Activated CD8-positive, alpha-beta memory T cell treated with anti-CD3 and anti-CD28 coated beads for 24 hours (primary cell): Measurements from ENCODE around the gene PDE6D.

ENCODE experiments used
- DNase-seq: peaks from one replicate; pipeline ENCODE4 v3.0.0-alpha.2; 2020

Gene PDE6D

DNA sequence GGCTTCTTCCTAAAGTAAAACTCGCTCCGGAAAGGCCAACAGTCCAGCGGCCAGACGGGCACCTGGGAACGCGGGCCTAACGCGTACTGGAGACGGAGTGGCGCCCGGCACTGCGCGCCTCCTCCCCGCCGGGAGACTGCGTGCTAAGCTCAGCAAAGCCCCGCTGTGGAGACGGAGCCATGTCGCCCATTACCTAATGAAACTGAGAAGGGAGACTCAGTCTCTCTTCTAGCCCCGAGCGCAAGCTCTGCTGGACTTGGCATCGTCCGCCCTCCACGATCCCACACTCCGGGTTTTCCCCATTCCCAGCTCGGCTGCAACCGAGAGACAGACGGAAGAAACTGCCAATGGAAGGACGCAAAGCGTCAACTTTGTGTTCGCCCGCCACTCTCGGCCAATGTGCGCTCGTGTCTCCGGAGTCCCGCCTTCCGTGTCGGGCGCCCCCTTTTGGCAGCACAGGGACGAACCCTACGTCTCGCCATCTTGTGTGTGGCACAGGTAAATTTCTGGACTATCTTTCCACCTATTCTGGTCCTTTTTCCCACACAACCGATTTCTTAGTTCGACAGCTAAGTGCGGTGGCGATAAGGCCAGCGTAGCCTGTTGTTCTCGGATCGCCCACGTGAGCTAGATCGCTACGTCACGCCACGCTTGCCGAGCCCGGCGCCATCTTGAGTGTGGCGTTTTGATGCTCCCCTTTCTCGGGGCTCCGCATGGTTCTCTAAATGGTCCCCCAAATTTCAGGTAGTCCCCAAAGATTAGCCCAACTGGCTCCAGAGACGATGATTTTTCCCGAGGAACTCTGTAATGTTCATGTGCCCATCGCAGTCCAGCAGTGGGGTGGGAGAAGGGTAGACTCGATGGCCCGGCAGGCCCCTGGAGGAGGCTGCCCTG, 74.1 kb downstream of the PDE6D start:
- DNase-seq: peak; percentile 99

DNA sequence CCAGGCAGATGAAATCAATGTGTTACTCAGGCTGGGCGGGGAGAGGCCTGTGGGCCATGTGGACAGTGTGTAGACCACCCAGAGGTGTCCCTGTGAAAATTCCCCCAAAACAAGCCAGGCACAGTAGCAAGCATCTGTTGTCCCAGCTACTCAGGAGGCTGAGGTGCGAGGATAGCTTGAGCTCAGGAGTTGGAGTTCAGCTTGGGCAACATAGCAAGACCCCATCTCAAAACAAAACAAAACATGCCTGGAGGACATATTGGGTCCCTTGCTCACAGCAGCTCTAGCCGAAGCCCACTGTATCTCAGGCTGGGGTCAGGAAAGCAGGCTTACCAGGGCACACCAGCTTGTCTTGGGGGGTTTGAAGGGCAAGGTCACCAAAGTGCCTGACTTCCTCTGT, 77.1 kb downstream of the PDE6D start:
- DNase-seq: no peak

DNA sequence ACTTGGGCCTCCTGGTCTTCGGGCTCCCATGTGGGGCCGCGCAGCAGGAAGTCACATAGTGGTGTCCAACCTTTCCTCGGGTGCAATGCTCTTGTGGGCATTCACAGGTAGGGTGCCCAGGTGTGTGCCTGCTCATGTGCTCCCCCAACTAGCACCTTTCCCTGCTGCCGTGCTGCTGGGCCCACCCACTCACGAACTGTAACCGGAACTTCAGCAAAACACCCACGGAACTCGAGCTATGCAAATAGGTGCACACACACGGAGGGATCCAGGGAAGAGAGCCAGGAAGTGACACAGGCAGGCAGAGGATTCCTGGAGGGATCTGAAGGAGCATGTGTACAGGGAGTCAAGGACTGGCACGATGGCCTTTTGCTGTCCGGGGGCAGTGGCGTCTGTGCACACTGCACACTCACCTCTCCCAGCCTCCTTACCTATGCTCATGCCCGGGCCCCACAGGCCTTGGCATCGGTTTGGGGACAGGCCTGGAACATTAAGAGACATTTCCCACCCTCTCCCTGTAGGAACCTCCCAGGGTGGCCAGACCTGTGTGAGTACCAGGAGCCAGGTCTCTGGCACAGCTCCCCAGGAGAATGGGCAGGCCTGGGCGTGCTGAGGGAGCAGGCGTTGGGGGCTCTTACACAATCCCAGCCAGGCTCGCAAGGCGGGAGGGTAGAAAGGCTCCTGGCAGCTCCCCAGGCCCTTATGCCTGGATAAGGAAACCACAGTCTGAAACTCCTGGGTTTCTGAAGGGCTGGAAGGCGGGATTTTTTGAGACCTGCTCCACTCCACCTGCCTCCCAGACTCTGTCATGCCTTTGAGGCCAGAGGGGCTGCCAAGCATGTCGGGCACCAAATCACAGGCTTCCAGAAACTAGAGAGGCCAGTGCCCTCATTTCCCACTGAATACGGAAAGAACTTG, 79.4 kb downstream of the PDE6D start:
- DNase-seq: no peak

DNA sequence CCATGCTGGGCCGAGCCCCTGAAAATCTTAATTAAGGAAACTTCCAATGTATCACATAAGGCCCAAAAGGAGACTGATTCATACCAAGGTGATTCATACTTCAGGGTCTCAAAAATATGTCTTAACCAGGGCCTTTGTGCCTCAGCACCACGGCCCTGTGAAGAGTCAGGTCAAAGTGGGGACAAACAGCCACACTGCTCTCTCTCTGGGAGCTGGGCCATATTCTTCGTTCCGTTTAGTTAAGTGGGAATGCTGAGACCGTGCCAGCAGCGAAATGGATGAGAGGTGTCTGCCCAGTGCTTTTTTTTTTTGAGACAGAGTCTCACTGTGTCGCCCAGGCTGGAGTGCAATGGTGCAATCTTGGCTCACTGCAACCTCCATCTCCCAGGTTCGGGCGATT, 82.1 kb downstream of the PDE6D start:
- DNase-seq: no peak

DNA sequence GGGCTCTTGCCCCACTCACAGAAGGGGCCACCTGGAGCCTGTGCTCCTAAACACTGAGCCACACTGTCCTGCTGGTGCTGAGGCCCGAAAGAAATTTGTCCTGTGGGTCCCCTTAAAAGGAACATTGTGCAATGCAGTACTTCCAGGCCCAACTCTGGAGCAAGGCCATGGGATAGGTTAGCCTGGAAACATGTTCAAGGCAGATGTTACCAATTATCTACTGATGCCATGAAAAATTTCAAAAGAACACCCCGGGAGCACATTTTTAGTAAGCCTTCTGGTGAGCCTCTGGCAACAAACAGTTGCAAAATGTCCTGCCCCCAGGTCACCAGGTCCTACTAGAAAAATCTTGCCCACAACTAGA, 85.1 kb downstream of the PDE6D start:
- DNase-seq: no peak

DNA sequence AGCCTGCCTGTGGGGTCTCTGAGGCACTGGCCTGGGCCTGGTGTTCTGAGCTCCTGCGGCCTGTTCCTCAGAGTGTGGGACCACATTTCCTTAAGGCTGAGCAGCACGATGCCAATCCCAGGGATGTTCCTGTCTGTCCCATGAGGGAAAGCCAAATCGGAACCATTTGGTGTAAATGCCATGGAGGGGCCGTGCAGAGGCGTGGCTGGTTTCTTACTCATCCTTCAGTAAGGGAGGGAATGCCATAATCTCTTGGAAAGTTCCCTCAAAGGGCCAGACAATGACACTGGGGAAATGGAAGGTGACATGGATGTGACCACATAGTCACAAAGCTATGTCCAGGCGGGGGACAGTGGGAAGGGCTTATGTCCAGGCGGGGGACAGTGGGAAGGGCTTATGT, 87.1 kb downstream of the PDE6D start:
- no peak for DNase-seq

DNA sequence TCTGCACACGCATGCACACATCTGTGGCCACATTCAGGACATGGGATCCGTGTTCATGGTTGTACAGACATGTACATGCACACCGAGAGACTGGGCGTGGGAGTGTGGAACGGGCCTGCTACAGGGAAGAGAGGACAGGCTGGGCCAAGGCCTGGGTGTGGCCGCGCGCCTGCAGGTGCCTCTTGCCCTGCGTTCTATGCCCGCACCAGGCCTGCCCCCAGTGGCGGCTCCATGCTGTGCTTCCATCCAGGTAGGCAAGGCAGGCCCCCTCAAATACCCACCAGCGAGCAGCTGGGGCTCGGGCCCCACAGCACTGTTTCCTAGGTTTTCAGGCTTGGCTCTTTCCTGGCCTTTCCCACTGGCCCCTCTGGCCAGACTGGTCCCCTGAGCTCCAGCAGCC, 88.2 kb downstream of the PDE6D start:
- no peak for DNase-seq

DNA sequence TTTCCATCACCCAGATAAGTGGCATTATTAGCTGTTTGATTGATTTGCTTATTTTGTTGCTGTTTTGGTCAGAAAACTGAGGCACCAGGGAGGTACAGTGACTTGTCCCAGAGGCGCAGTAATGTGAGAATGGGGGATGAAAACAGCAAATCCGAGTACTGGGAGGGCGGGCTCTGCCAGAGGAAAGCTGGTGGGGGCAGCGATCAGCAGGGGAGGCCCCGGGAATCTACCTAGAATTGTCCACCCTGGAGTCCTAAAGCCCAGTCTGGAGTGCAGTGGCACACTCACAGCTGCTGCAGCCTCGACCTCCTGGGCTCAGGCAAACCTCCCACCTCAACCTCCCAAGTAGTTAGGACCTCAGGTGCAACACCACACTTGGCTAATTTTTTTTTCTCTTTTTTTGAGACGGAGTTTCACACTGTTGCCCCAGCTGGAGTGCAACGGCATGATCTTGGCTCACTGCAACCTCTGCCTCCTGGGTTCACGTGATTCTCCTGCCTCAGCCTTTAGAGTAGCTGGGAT, 89.8 kb downstream of the PDE6D start:
- DNase-seq: no peak

DNA sequence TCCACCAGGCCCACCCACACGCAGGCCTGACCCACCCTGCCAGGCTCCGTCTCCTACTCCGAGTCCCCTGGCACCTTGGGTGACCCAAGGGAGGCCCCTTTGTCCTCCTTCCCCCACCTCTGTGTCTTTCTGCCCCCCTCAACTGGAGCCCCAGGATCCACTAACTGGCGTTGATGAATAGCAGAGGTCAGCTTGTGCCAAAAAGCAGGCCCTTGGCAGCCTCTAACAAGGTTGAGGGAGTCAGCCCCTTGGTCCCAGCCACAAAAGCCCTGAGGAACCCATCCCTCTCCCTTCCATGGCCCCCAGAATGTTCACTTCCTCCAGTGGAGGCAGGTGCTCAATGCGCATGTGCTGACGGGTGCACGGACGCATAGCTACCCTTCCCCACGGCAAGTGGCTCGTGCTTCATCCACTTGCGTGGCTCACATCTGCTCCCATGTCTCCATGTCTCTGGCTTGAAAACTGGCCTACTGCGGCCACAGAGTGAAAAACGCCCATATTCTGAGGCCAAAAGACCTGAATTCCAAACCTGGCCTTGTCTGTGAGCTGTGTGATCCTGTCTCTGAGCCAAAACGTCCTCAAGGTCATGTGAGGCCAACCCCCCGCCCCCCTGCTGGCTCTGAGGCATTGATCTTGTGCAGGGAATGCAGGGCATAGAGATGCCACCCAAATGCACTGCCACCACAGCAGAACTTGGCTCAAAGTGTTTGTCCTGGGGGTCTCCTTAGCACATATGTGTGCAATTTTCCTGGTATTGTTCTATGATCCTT, 91.8 kb downstream of the PDE6D start:
- DNase-seq: no peak

DNA sequence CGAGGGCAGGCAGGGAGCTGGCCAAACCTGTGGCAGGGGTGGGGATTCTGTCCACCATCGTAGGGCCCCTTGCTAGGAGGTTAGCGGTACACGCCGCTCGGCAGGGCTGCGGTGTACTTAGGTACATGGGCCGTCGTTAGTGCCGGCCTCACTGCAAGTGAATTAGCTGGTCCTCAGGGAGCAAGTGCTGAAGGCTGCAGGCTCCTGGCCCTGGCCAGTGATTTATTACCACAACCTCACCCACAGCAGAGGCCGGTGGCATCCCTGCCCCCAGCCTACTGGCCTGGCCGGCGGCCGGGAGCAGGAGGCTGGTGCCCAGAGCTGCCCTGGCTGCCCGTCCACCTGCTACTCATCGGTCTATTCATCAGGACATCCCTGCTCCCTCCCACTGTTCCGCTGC, 92.4 kb downstream of the PDE6D start:
- DNase-seq: no peak

DNA sequence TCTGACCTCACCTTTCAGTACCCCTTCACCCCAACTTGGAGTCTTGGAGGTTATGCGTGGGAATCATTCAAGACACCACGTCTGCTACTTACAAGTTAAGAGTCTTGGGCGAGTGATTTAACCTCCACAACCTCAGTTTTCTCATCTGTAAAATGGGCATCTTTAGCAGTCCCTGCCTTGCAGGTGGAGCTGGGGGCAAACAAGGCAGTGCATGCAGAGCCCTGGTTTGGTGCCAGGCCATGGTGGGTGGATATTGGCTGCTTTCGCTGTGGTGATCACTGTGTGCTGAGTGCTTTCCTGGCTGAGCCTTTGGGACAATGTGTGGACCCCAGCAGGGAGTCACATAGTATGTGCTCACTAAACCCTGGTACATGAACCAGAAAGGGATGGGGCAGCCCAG, 93.1 kb downstream of the PDE6D start:
- DNase-seq: no peak

DNA sequence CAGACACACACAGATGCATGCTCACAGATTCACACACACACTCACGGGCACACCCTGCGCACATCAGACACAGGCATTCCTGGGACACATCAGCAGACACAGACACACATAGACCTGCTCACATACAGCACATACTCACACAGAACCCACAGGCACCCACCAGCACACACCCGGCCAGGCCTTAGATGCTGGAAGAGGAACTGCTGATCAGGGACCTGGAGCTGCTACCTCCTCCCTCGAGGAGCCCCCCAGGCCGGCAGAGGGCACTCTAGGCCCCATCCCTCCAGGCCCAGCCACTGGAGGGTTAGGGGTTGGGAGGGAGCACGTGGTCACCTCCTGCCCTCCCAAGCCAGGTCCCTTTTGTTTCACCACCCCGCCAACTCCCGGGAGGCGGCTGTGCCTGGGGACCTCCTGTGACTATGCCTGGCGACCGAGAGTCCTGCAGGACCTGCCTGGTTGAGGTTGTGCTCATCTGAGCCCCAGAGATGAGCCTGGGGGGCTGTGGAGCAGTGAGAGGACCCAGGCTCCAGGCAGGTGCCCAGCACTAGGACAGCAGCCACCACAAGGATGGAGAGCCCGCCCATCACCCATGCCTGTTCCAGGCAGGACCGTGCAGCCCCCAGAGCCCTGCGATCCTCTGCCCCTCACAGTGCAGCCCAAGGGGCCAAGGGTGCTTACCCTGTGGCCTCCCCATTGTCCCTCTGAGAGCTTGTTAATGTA, 93.8 kb downstream of the PDE6D start:
- peak; percentile 89 for DNase-seq

DNA sequence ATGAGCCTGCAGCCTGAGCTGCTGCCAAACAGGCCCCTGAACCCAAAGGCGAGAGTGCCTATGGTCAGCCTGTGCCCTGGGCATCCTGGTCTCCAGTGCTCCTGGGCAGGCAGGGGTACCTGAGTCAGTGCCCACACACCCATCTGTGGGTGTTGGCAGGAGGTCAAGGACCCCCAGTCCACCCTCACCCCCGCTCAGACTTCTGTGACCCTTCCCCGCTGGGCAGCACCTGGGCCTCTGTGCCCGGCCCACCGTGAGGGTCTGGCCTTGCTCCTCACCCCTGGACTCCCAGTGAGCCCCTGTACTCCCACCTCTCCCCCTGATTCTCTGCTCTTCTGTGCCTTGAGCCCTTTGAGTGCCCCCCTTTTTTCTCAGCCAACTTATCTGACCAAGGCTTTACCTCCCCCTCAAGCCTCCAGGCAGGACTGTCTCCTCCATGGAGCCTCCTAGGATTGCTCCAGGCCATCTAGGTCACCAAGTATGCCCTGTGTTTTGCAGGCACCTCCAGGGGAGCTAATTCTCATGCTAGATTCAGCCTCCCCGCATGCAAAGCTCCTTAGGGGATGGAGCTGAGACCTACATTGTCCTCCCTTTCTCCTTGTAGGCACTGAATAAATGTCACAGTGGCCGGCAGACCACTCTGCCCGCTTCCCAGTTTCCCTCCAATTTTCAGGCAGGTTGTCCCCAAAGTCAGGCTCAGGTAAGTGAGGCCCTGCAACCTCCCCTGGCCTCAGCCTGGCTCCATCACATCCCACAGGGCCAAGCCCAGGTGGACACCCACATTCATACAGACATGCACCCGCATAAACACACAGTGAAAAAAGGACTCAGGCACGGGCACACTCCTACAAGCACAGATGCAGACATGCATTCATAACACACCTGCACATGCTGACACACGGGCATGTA, 94.6 kb downstream of the PDE6D start:
- DNase-seq: no peak

DNA sequence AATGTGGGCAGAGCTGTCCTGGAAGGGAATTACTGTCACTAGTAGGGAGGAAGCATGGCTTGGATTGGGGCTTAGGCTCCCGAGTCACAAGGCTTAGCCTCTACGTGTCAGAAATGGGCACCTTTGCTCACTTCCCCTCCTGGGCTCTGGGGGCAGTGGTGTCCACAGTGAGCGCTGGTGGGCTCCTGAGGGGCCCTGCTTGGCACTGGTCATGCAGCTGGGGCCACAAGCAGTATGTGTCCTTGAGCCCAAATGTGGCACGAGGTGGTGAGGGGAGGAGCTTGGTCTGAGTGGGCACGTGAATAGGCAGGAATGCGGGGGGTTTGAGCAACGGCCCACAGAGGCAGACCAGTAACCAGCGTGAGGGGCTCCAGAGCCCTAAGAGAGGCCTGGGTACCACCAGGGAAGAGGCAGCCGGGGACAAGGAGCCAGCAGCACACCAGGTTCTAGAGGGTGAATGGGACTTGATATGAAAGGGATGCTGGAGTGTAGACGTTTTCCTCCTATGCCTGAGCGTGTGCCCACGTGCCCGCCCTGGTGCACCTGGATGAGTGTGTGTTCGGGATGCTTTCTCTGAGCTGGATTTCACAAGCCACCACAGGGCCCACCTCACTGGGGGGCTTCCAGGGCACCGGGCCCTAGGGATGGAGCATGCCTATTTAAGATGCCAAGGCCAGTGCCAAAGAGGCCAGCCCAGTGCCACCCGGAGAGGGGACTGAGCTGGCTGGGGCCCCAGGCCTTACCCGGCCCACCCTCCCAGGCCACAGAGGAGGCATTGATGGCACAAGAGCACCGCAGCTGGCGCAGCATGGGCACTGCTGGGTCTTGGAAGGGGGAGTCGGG, 95.5 kb downstream of the PDE6D start:
- no peak for DNase-seq

DNA sequence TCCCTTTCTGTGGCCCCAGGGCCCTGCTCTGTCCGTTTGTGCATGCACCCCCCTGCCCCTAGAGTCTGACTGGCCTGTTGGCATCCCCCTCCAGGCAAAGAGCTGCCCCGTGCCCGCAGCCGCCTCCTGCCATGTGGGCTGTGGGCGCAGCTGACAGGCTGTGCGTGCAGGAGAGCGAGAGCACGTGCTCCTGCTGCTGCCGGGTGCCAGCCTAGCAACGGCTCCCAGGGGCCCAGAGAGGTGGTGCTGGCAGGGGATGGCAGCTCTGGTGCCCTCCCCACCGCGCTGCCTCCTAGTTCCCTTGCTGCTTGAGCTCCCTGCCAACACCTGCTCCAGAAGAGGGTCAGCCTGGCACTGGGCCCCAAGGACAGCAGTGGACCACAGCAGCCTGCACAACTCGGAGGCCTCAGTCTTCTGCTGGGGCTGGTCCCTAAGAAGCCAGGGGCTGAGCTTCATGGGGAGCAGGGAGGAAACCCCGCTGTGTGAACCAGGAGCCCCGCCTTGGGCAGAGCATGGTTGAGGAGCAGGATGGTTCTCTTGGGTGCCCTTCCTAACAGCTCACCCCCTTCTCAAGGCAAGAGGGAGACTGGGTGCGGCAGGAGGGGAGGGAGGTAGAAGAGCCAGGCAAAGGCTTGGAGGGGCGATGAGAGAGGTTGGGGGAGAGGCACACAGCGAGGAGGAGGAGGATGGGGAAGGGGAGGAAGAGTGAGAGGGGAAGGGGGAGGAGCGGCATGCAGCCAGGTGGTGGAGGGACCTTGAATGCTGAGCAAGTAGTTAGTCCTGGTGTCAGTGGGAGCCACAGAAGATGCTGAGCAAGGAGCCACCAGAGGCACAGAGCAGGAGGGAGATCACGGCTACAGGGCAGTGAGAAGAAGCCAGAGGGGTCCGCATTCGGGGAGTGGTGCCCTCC, 96.5 kb downstream of the PDE6D start:
- DNase-seq: no peak

DNA sequence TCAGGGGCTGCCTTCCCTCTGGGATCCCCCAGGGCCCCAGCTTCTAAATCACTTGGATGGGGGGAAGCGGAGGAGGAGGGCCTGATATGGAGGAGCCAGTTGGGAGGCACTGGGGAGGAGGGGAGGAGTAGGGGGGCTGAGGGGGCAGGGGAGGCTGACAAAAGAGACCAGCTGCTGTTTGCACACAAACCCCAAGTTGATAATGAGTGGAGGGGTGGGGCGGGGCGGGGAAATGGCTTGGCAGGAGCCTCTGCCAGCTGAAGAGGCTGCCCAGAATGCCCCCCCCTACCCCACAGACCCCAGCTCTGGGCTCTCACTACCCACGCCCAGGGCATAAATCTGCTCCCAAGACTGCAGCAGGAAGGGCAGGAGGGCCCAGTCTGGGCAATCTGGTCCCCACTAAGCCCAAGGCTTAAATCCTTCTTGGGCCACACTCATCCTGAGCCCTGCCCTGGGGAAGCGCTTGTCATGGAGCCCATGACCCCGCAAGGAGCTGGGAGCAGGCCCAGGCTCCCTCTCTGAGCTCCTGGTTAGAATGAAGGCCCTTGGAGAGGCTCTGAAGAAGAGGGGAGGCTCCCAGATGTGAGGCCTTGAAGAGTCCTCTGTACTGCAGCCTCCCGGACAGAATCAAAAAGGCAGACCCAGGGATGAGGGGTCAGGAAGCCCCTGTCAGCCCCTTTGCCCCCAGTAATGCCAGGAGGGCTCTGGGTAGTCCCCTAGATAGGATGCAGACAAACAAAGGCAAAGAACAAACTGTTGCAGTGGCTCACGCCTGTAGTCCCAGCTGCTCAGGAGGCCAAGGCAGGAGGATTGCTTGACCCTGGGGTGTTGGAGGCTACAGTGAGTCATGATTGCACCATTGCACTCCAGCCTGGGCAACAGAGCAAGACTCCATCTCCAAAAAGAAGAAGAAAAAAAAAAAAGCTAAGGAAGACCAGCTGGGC, 97.5 kb downstream of the PDE6D start:
- DNase-seq: no peak

DNA sequence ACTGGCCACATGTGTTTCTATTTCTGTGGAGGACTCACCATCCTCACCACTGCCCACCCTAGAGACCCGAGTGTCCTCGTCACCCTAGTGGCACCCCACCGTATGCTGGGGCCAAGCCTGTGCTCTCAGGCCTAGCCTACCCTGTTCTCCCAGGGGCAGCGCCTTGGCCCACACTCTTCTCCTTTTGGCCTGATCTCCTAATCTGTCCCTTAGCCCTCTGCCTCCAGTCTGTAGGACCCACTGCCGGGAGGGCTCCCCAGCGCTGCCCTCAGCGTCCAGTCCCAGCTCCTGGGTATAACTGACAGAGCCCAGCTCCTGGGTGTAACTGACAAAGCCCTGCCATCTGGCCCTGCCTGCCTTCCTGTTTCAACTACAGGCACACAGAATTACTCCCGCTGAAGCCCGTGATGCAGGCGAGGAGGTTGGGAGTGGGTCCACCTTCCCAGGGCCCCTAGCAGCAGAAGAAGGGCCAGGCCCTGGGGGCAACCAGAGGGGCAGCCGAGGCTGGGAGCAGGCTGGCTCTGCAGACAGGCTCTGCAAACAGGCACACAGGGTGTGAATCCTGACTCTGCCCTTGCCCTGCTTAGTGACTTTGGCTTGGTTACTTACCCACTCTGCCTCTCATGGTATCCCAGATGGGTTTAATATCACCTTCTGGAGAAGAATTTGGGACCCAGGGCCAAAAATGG, 98.3 kb downstream of the PDE6D start:
- no peak for DNase-seq
